HG02938 (cell line): ENCODE measurements around the gene LANCL2.
"Not testable (repeated sequence)": the region's sequence is repeated elsewhere in the genome, so short reads cannot be mapped to it uniquely, and the experiment has no call there.

ENCODE experiments used
- ATAC-seq: cut with Tn5 transposase; IDR thresholded peaks from one replicate; pipeline ENCODE4 v1.9.1; 2021; ENCODE audit warnings: mild to moderate bottlenecking, moderate library complexity; ENCODE audit not compliant: unreplicated experiment

The LANCL2 gene

GRCh38 chr7:55468495-55468894 is 103.4 kb downstream of the LANCL2 start:
- ATAC-seq: no peak

DNA sequence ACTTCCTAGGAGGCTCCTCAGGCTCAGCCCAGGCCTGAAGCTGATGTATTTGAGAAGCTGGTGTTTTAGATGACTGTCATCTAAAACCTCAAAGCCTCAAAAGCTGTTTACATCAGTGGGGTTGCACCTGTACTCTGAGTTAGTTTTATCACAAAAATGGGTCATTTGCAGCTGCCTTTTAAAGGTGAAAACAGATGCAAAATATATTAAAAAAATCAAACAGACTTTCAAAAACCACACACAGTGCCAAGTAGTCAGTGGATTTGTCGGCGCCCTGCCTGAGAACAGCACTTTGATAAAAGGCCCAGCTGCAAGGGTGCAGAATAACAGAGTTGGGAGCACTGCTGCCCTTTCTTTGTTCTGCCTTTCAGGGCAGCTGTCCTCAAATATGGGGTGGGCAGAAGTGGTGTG is 104.1 kb downstream of the LANCL2 start:
- no peak for ATAC-seq

- ATAC-seq: no peak
These were observed 104.6 kb downstream of the LANCL2 start for GRCh38 chr7:55469721-55470120.

DNA sequence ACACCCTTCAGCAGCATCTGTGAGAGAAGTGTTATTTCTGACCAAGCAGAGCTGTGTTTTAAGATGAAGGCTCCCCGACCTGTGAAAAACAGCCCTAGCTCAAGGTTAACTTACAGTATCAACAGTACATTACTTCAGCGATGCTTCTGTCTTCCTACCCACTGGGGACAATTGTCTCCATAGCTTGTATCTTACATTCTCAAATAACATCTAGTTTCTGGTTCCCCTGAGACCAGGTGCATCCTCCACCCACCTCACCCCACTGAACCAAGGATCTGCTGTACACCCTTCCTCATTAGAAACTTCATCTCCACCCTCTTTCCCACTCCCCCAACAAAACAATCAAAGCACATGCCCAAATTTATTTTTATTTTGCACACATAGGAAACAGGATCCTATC is 105.1 kb downstream of the LANCL2 start:
- no peak for ATAC-seq

DNA sequence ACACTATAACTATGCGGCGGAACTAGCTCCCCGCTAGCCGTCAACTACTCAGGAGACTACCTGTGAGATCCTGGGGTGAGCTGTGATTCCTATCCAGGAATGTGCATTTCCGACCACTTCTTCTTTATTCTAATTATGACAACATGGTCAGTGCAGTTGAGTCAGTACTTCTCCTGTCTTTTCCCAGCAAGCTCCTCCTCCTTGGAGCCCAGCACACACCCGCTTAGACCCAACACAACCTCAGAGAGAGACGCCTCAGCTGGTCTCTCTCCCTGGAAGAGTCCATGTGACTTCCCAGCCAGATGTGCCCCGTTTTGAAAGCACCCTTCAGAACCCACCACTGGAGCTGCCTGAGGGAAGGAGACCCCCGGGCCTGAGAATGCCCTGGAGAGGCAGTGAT is 106.5 kb downstream of the LANCL2 start:
- ATAC-seq: not testable (repeated sequence)

- not testable (repeated sequence) for ATAC-seq
These were observed 107.3 kb downstream of the LANCL2 start for GRCh38 chr7:55472406-55472805.

DNA sequence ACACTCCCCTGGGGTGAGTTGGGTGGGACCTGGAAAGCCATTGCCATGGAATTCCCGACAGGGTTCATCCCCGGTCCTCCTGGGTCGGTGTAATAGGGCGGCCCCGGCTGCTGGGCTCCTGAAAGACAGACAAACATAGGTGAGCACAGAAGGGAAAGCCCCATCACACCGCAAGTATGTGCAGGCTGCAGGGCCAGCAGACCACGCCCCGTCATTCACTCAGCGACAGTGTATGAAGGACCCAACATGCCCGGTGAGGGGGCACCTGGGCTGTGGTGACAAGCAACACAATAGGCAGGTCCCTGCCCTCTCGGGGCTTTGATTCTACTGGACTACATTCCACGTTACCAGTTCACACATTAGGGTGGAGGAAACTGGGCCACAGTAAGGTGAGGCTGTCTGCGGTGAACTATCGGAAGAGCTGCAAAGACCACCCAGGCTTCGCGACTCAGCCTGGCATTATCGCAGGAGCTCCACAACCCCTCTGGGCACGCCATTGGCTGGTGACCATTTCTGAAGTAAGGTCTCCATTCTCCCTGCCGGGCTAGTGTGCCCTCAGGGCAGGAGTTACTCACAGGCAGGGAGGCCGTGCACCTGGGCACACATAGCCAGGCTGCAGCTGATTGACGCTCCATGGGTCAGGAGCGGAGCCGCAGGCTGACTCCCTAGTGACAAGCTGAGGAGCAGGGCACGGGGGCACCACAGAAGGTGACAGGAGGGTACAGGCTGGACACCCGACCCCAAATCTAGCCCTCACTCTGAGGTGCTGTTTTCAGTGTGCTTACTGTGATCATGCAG is 108.0 kb downstream of the LANCL2 start:
- no peak for ATAC-seq

GRCh38 chr7:55473932-55474331 is 108.8 kb downstream of the LANCL2 start:
- no peak for ATAC-seq

- no peak for ATAC-seq
These were observed 110.1 kb downstream of the LANCL2 start for GRCh38 chr7:55474944-55475854.

DNA sequence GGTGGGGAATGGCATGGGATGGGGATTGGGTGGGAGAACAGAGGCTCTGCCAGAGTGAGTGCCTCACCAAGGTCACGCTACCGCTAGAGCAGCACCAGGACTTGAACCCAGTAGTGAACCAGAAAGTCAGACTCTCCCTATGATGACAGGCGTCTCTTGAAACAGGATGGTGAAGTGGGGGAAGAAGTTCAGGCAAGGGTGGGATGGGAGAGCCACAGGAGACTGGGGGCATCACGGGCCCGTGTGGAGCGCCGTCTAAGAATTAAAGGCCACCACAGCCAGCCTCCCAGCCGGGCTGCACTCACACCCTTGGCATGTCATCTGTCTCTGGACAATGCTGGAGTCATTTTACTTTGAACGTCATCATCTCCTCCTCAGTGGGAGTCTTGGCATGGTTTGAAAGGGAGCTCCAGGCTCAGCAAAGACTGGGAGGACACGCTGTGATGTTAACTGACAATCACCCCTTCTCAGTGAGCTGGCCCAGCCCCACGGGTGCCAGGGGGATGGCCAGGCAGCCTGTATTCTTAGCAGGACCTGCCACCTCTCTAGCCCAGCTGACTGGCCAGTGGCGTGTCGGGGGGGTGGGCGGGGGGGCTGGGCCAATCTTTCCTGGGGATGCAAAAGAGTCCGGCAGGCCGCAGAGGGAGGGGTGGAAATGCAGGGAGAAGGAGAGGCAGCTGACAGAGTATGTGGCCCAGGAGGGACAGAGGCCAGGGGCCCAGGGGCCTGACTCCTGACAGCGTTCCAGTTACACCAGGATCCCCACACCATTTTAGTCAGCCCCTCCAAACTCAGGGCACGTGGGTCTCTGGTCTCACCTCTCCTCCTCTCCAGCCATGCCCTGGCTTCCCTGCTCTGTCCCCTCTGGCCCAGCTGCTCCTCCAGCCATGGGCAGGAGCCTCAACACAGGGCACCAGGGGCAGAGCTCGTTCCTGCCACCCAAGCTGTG is 111.0 kb downstream of the LANCL2 start:
- no peak for ATAC-seq

DNA sequence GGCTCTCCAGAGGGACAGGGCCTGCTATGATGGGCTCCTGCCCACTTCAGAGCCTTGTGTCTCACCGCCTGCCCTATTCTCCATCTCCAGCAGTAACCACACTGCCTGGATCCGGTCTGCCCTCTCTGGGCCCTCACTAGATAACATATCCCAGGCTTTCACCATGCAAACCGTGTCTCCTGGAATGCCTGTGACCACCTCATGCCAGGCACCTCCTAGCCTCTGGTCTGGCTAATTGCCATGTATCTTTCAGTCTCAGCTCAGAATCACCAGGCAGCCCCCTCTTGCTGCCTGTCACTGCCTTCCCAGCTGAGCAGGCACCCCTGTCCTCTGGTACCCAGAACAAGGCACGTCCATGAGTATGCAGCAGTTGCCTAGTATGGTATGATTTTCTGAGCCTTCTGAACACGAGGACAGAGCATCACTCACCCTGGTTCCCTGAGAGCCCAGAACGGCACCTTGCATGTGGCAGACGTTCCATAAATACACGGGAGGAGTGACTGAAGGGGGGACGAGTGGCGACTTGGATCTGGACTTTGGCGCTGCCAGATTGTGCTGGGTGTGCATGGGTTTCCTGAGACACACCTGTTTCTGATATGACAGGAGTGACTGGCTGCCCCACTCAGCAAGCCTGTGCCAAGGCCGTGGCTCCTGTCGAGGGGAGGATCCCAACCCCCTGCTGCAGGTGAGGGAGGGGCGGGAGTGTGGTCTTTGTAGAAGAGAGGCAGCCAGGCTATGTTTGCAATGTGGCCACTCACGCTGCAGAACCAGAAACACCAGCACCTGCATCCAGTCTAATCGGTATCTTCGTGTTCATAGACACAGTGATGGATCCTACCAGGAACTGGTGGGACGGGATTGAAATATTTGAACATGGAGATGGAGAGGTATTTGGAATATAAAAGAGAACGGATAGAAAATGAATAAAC is 112.0 kb downstream of the LANCL2 start:
- ATAC-seq: no peak

GRCh38 chr7:55477781-55478374 is 112.7 kb downstream of the LANCL2 start:
- no peak for ATAC-seq

- no peak for ATAC-seq
These were observed 113.6 kb downstream of the LANCL2 start for GRCh38 chr7:55478700-55479099.

DNA sequence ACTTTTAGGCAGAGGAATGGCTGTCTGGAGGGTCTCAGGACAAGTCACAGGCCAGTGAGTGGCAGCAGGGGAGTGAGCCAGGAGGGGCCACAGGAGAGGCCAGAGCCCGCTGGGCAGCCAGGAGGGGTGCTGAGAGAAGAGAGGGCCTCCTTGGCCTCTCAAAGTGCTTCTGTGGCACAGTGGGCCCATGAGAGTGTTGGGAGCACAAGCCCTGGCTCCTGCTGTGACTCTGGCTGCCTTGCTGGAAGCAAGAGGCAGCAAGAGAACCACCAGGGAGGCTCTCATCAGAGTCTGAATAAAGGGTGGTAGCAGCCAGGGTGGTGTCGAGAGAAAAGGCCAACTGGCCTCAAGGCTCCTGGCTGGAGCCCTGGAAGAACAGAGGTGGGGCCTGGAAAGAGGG is 116.0 kb downstream of the LANCL2 start:
- ATAC-seq: no peak

DNA sequence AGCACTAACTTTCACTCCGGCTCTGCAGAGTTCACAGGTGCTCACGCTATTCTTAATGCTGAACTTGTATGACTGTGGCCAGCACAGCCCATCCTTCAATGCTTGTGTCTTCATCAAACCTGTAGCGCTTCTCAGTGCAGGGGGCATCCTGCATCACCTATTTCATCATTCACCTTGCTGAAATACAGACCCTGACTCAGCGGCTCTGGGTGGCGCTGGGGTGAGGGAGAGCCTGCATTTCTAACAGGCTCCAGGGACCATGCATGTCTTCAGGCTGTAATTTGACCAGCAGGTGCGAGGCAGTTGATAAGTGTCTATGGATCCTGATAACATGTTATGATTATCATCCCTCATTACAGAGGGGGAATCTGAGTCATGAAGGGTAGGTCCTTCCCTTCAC is 117.9 kb downstream of the LANCL2 start:
- no peak for ATAC-seq
